HG02970 (cell line): Measurements from ENCODE around the gene CYRIA.
A peak's percentile ranks its signal among the peaks of the same experiment; 100 is the strongest.

ENCODE experiments used
- ATAC-seq: cut with Tn5 transposase; IDR thresholded peaks from one replicate; pipeline ENCODE4 v1.9.1; 2021; ENCODE audit warnings: mild to moderate bottlenecking, moderate library complexity, moderate number of reproducible peaks; ENCODE audit not compliant: unreplicated experiment, low FRiP score

CYRIA gene

GRCh38 chr2:16665748-16666448, at the start of gene CYRIA:
Gene CYRIA (minus strand): TSS chr2:16665834. CDS start chr2:16588119, 77,715 bp downstream.
- no peak for ATAC-seq

- peak; percentile 55 for ATAC-seq
Measured at GRCh38 chr2:16713011-16713423, 47.4 kb upstream of the CYRIA start.

- no peak for ATAC-seq
Measured at GRCh38 chr2:16709769-16710168, 44.1 kb upstream of the CYRIA start.

DNA sequence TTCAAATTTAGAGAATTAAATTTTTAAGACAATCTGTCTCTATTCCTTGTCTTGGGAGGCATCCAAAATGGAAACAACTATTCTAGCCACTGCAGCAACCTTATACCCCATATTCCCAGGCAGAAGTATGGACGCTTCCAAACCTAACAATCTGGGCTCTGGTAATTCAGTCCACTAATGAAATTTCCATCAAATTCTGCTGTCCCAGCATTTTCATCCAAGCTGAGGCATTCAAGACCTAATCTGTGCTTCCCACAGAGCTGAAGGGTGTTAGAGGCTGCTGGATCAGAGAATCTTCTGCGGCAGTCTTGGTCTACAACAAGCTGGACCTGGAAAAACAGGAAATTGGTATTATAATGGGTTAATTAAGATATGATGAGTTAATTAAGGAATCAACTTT, 42.5 kb upstream of the CYRIA start:
- no peak for ATAC-seq

GRCh38 chr2:16707014-16707623, 41.5 kb upstream of the CYRIA start:
- no peak for ATAC-seq

DNA sequence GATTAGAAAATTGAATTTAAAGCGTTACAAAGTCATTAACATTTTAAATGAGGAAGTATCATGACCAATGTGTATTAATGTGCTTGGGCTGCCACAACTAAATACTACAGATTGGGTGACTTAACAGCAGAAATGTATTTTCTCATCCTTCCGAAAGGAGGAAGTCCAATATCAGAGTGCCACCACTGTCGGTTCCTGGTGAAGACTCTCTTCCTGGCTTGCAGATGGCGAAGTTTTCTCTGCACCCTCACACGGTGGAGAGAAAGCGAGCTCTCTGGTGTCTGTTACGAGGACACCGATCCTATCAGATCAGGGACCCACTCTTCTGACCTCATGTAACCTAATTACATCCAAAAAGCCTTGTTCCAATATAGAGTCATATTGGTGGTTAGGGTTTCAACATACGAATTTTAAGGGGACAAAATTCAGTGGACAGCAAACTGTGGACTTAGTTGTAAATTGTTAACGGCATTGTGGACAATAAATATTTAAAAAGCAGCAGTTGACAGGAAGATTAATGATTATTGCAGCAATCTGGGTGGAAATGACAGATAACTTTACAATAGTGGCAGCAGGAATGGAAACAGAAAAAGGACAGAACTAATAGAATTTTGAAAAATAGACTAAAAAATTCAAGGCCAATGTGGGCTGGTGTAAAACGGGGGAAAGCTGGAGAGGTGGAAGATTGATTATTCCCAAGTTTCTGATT, 35.1 kb upstream of the CYRIA start:
- no peak for ATAC-seq

GRCh38 chr2:16693854-16694253, 28.2 kb upstream of the CYRIA start:
- no peak for ATAC-seq

- no peak for ATAC-seq
Measured at GRCh38 chr2:16691261-16691660, 25.6 kb upstream of the CYRIA start.

GRCh38 chr2:16687955-16688354, 22.3 kb upstream of the CYRIA start:
- no peak for ATAC-seq

DNA sequence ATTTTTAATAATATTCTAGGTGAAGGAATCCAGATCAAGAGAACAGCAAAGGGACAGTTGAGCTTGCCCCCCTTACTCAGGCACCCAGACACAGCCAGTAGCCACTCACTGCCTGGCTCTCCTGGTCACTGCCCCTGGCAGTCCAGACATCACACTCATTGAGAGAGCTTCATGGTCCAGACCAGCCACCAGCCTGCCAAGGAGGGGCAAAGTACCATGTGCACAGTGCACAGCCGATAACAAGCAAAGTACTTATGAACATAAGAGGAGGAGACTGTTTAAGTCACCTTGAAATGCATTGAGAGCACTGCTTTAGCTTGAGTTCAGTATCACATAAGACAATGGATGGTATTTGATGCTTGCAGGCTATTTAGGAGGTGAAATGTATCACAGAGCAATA, 21.6 kb upstream of the CYRIA start:
- ATAC-seq, result no peak

GRCh38 chr2:16686641-16687040, 21.0 kb upstream of the CYRIA start:
- ATAC-seq, result no peak

DNA sequence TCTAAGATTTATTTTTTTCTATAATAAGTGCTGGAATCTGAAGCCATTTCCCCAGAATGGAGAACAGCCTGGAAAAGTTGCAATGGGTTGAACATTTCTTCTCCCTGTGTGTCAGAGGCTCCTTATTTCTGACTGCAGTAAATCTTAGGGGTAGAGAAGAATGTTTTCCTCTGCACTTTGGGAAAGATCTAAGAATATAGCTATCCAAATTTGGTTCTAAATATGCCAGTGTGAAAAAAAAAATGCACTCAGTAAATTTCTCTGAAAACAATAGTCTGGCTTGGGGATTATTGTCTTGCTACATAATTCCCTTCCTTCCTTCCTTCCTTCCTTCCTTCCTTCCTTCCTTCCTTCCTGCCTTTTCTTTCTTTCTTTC, 19.7 kb upstream of the CYRIA start:
- no peak for ATAC-seq

GRCh38 chr2:16684676-16685339, 19.2 kb upstream of the CYRIA start:
- no peak for ATAC-seq

DNA sequence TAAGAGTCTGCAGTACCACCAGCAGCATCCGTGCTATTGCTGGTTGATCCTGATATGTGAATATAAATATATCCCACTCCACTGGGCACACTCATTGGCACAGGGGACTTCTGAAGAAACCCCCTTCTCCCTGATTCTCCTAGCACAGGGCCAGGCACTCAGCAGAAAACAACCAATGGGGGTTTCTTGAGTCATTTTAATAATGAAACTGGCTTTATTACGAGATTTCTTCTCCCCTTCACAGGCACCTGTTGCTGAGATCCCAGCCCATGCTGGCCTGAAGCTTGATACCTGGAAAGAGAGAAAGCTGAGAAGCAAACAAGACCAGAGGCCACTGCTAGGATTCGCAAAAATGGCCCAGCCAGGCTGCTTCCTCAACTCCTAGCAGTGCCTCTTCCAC, 17.9 kb upstream of the CYRIA start:
- ATAC-seq, result no peak

DNA sequence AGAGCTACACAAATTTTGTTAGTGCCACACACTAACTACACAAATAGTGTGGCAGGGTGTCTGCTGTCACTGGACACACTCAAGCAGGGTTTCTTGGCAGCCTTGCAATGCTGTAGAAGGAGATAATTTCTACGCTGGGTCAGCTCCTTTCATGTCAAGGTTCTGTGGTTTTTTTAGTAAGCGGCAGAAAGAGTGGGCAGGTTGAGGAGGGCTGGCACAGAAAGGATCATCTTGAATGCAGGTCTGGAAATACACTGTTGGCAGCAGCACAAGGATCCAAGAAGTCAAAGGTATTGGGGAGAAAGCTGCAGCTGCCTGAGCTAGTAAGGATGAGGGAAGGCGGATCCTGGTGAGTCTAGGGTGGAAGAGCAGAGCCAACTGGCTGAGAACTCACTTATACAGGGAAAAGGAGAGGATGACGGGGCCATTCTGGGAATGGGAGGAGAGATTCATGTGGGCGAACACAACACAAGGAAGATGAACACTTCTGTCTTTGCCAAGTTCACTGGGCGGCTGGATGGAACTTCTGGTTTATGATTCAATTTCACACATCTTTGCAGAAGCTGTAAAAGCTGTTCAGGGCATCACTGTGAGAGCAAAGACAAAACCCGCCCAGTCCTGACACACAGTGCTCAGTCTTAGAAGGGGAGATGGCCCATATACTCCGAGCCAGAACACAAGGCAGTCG, 16.9 kb upstream of the CYRIA start:
- ATAC-seq, result no peak

GRCh38 chr2:16680781-16681180, 15.1 kb upstream of the CYRIA start:
- ATAC-seq, result no peak

DNA sequence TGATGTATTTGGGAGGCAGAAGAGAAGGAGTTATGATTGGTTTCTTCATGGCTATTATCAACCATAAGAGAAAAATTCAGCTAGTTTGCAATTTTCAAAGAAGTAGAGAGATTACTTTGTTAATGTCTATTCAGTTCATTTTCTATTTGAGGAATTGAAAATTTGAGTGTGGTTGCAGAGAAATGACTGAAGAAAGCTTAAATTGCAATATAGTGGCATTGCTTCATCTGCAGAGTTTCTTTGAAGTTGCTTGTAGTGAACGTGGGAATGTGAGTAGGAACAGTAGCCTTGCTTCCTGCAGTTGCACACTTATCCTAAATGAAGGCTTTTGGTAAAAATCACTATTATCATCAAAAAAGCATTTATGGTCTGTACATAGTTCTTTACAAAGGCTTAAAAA, 14.7 kb upstream of the CYRIA start:
- no peak for ATAC-seq

DNA sequence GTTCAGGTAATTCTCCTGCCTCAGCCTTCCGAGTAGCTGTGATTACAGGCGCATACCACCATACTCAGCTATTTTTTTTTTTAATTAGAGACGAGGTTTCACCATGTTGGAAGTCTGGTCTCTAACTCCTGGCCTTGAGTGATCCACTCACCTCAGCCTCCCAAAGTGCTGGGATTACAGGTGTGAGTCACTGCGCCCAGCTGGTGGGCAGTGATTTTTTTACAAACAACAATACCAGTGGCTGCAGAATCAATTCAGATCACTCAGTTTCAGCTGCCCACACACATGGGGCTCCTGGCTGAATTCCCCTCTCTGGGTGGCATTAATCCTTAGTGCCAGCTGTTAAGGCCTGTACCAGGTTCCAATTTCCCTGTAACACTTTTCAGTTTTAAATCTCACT, 13.3 kb upstream of the CYRIA start:
- no peak for ATAC-seq

- ATAC-seq, result no peak
Measured at GRCh38 chr2:16677875-16678274, 12.2 kb upstream of the CYRIA start.

DNA sequence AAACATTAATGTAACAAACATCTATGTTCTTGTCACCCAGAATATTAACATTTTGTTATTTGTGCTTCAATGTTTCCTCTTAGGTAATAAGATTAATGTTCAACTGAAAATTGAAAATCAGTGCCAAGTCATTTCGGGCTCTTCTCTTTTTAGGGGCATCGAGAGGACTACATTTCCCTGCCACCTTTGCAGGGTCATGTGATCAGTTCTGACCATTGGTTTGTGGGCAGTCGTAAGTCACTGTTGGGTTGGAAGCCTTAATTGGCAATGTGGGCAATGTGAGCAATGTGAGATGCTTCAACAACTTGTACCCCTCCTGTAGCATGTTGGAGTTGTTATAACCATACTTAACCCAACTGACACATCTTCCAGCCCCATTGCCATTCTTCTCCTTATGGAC, 10.1 kb upstream of the CYRIA start:
- ATAC-seq, result no peak

- ATAC-seq, result no peak
Measured at GRCh38 chr2:16674154-16674553, 8.5 kb upstream of the CYRIA start.
